IMR-90 (cell line): Measurements from ENCODE around the gene SDHA.

Source experiments
- BHLHE40 ChIP-seq: fragments of 150-350 bp; IDR thresholded peaks from 2 replicates; pipeline ENCODE4 v1.6.1; 2016; ENCODE audit warnings: mild to moderate bottlenecking, low read depth, low read length
- CEBPB ChIP-seq: IDR thresholded peaks from 2 replicates; pipeline ENCODE4 v1.6.1; 2012; ENCODE audit warnings: low read depth, low read length, improper control_type of control experiment
- MAFK ChIP-seq: IDR thresholded peaks from 2 replicates; pipeline ENCODE4 v1.6.1; 2012; ENCODE audit warnings: low read depth, low read length, improper control_type of control experiment
- MAZ ChIP-seq: IDR thresholded peaks from 2 replicates; pipeline ENCODE4 v1.6.1; 2012; ENCODE audit warnings: low read depth, mild to moderate bottlenecking, low read length, improper control_type of control experiment, moderate library complexity, borderline replicate concordance
- NFE2L2 ChIP-seq: fragments of 150-350 bp; IDR thresholded peaks from 2 replicates; pipeline ENCODE4 v1.6.1; 2016; ENCODE audit warnings: low read depth, mild to moderate bottlenecking, low read length
- POLR2A ChIP-seq: IDR thresholded peaks from 2 replicates; pipeline ENCODE4 v1.6.1; 2012; ENCODE audit warnings: mild to moderate bottlenecking, low read depth, low read length
- RAD21 ChIP-seq: IDR thresholded peaks from 2 replicates; pipeline ENCODE4 v1.6.1; 2012; ENCODE audit warnings: low read length, improper control_type of control experiment
- RCOR1 ChIP-seq: IDR thresholded peaks from 2 replicates; pipeline ENCODE4 v1.6.1; 2012; ENCODE audit warnings: mild to moderate bottlenecking, low read length, improper control_type of control experiment; ENCODE audit not compliant: insufficient replicate concordance
- RFX5 ChIP-seq: IDR thresholded peaks from 2 replicates; pipeline ENCODE4 v1.8.0; 2012; ENCODE audit warnings: low read depth, mild to moderate bottlenecking, low read length, moderate library complexity
- TF ChIP-seq, protein P1 (sequence below): conservative IDR thresholded peaks from 2 replicates; pipeline ENCODE4 v1.5.1; 2012; ENCODE audit warnings: mild to moderate bottlenecking, low read depth, low read length, improper control_type of control experiment

DNA sequence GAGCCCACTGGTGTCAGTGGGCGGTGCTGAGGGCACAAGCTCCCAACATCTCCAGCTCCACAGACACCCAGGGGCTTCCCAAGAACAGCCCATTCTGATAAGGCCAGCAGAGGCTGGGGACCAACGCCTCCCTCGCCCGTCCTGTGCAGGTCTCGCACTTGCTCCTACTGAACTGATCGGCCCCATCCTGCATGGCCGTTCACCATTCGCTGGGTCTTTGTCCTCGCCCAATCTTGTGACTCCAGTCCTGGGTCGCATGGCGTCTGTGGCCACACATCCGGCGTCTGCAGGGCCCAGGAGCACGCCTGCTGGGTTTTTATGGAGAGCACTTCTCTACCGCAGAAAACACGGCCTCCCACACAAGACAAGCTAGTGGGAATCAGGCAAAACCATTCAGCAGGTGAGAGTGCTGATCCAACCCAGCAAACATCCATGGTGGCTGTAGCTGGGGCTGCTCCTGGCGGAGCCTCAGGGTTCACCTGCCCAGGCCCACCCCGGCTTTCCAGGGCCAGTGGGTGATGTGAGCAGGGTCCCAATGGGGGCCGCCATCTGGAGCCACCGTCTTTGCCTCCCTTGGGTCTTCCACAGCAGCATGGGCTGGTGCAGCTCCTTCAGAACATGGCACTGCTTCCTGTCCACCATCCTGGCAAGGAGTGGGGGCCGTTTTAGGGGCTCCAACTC lies 19.5 kb upstream of the SDHA start:
- TF ChIP-seq, protein P1, sequence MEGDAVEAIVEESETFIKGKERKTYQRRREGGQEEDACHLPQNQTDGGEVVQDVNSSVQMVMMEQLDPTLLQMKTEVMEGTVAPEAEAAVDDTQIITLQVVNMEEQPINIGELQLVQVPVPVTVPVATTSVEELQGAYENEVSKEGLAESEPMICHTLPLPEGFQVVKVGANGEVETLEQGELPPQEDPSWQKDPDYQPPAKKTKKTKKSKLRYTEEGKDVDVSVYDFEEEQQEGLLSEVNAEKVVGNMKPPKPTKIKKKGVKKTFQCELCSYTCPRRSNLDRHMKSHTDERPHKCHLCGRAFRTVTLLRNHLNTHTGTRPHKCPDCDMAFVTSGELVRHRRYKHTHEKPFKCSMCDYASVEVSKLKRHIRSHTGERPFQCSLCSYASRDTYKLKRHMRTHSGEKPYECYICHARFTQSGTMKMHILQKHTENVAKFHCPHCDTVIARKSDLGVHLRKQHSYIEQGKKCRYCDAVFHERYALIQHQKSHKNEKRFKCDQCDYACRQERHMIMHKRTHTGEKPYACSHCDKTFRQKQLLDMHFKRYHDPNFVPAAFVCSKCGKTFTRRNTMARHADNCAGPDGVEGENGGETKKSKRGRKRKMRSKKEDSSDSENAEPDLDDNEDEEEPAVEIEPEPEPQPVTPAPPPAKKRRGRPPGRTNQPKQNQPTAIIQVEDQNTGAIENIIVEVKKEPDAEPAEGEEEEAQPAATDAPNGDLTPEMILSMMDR, result no peak
- TF ChIP-seq POLR2A (no peak), BHLHE40 (no peak), MAZ (no peak), CEBPB (no peak), RFX5 (no peak), MAFK (no peak), RAD21 (no peak), NFE2L2 (no peak), RCOR1 (no peak)
